Astrocyte of the spinal cord (primary cell): ENCODE results near the gene TOR4A.

ENCODE experiments used
- DNase-seq: peaks from one replicate; pipeline ENCODE4 v3.0.0; 2011; ENCODE audit warnings: low read depth, low spot score
- H3K4me3 ChIP-seq: 2 replicates; pipeline ENCODE4 v1.5.1; 2011; ENCODE audit warnings: low read depth, mild to moderate bottlenecking, low read length, moderate library complexity
- CTCF ChIP-seq: IDR thresholded peaks from 2 replicates; pipeline ENCODE4 v1.5.1; 2012; ENCODE audit warnings: low read depth, mild to moderate bottlenecking, low read length, inconsistent platforms
- in situ Hi-C: cut with HindIII; loops from 2 replicates; pipeline ENCODE4 v1.10.0; 2017; ENCODE audit warnings: low sequenced_read_pairs

The TOR4A gene

GRCh38 chr9:137313956-137314560, 36.5 kb downstream of the TOR4A start:
- DNase-seq, result no peak
- H3K4me3 ChIP-seq, result no peak overlapping the region
- TF ChIP-seq CTCF, result no peak
- in situ Hi-C loops, result no loop called here

- H3K4me3 ChIP-seq, result no peak overlapping the region
- in situ Hi-C loops, result no loop called here
- no peak for TF ChIP-seq CTCF
- DNase-seq, result no peak
Measured at GRCh38 chr9:137314561-137315560, 37.3 kb downstream of the TOR4A start.

GRCh38 chr9:137315581-137316011, 38.1 kb downstream of the TOR4A start:
- no peak for TF ChIP-seq CTCF
- H3K4me3 ChIP-seq, result no peak overlapping the region
- no peak for DNase-seq
- in situ Hi-C loops, result no loop called here

- in situ Hi-C loops, result no loop called here
- no peak overlapping the region for H3K4me3 ChIP-seq
- no peak for TF ChIP-seq CTCF
- DNase-seq, result no peak
Measured at GRCh38 chr9:137316012-137316981, 38.8 kb downstream of the TOR4A start.

GRCh38 chr9:137317021-137317717, 39.6 kb downstream of the TOR4A start:
- H3K4me3 ChIP-seq, result no peak overlapping the region
- TF ChIP-seq CTCF, result no peak
- DNase-seq, result no peak
- in situ Hi-C loops, result no loop called here
